Fibroblast of skin of right biceps (primary cell): ENCODE measurements around the gene CCL26.
"Not testable (repeated sequence)": the region's sequence is repeated elsewhere in the genome, so short reads cannot be mapped to it uniquely, and the experiment has no call there.

Experiments used
- DNase-seq: peaks from one replicate; pipeline ENCODE4 v3.0.0-alpha.2; 2013

The CCL26 gene

GRCh38 chr7:75789361-75789924, 17.4 kb upstream of the CCL26 start:
- DNase-seq: no peak

- not testable (repeated sequence) for DNase-seq
These were observed 16.3 kb upstream of the CCL26 start for GRCh38 chr7:75788154-75788847.

- DNase-seq: not testable (repeated sequence)
These were observed 11.0 kb upstream of the CCL26 start for GRCh38 chr7:75783058-75783457.

GRCh38 chr7:75780647-75781273, 8.7 kb upstream of the CCL26 start:
- not testable (repeated sequence) for DNase-seq

GRCh38 chr7:75779516-75779915, 7.5 kb upstream of the CCL26 start:
- peak; percentile 53 for DNase-seq

- not testable (repeated sequence) for DNase-seq
These were observed 7.0 kb upstream of the CCL26 start for GRCh38 chr7:75779035-75779434.

GRCh38 chr7:75776295-75776971, 4.4 kb upstream of the CCL26 start:
- DNase-seq: peak; percentile 96

GRCh38 chr7:75773958-75774357, 1.9 kb upstream of the CCL26 start:
- not testable (repeated sequence) for DNase-seq

- peak; percentile 94 for DNase-seq
These were observed 787 bp downstream of the CCL26 start for GRCh38 chr7:75771224-75771623.

- peak; percentile 70 for DNase-seq
These were observed 9.6 kb downstream of the CCL26 start for GRCh38 chr7:75762350-75762917.

GRCh38 chr7:75761801-75762200, 10.2 kb downstream of the CCL26 start:
- not testable (repeated sequence) for DNase-seq

GRCh38 chr7:75758491-75758890, 13.5 kb downstream of the CCL26 start:
- peak; percentile 33 for DNase-seq

- DNase-seq: no peak
These were observed 14.2 kb downstream of the CCL26 start for GRCh38 chr7:75757860-75758259.

GRCh38 chr7:75756991-75757676, 14.9 kb downstream of the CCL26 start:
- peak; percentile 42 for DNase-seq

GRCh38 chr7:75756206-75756990, 15.6 kb downstream of the CCL26 start:
- DNase-seq: no peak

GRCh38 chr7:75743455-75743859, 28.6 kb downstream of the CCL26 start:
- no peak for DNase-seq

GRCh38 chr7:75740846-75741497, 31.0 kb downstream of the CCL26 start:
- DNase-seq: no peak

- DNase-seq: no peak
These were observed 32.0 kb downstream of the CCL26 start for GRCh38 chr7:75739796-75740672.

GRCh38 chr7:75738975-75739795, 32.8 kb downstream of the CCL26 start:
- DNase-seq: peak; percentile 99
